Fibroblast of lung (primary cell): ENCODE measurements around the gene CFAP100.

Source experiments
- CTCF ChIP-seq, 2 donors: IDR thresholded peaks in 1 of 2; conservative IDR thresholded peaks in 1 of 2; 1 replicate in 1 of 2; 2 replicates in 1 of 2; pipeline ENCODE4 v1.5.1; 2011 to 2012; ENCODE audit warnings: low read length in 2 of 2, control low read depth in 1 of 2, inconsistent platforms in 1 of 2, low read depth in 1 of 2, mild to moderate bottlenecking in 1 of 2
- EZH2 ChIP-seq: IDR thresholded peaks from 2 replicates; pipeline ENCODE4 v1.5.1; 2012; ENCODE audit warnings: low read length, control low read depth, mild to moderate bottlenecking; ENCODE audit errors: missing control alignments

GRCh38 chr3:126407412-126408044 lies 12.8 kb downstream of the CFAP100 start:
- no peak for TF ChIP-seq EZH2
- no peak for TF ChIP-seq CTCF (conservative IDR thresholded peaks at IDR 0.05 in 1 of 2, IDR thresholded peaks at IDR 0.05 in 1 of 2; ENCODE audit: low read depth in 1 of 2, low read length in 2 of 2)
